PC-9 (cell line): Measurements from ENCODE around the gene DTX1.

Experiments
- EZH2 ChIP-seq: fragments of 200-600 bp; sonication (generic); IDR thresholded peaks from 2 replicates; pipeline ENCODE4 v1.8.0; 2017; ENCODE audit warnings: antibody characterized with exemption, low read depth
- TF ChIP-seq, protein P1 (sequence below): fragments of 200-600 bp; sonication (generic); conservative IDR thresholded peaks from 2 replicates; pipeline ENCODE4 v1.6.1; 2017; ENCODE audit warnings: mixed run types, antibody characterized with exemption, mild to moderate bottlenecking, moderate library complexity

DNA sequence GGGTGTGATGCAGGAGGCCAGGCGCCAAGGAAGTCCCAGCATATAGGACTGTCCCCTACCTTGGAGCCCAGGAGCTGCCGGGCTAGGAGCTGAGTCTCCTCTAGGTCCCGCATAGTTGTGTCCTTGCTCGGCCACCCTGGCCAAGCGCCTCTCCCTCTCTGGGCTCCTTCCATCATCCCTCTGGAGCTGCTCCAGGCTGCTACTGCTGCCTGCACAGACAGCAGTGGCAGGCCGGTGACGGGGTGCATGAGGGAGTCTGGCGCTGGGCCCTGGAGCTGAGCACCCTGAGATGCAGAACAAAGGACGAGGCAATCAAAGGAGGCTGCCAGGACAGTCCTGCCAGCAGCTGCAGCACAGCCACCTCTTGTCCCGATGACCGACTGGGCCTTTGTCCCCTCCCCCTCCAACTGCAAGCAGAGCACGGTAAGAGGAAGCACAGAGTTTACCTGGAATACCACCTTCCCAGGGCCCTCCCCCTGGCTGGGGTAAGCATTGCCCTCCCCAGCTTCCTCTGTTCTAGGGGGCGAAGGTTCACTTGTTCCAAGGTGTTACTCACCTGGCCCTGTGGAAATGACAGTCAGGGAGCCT, 10.4 kb downstream of the DTX1 start:
- TF ChIP-seq, protein P1, sequence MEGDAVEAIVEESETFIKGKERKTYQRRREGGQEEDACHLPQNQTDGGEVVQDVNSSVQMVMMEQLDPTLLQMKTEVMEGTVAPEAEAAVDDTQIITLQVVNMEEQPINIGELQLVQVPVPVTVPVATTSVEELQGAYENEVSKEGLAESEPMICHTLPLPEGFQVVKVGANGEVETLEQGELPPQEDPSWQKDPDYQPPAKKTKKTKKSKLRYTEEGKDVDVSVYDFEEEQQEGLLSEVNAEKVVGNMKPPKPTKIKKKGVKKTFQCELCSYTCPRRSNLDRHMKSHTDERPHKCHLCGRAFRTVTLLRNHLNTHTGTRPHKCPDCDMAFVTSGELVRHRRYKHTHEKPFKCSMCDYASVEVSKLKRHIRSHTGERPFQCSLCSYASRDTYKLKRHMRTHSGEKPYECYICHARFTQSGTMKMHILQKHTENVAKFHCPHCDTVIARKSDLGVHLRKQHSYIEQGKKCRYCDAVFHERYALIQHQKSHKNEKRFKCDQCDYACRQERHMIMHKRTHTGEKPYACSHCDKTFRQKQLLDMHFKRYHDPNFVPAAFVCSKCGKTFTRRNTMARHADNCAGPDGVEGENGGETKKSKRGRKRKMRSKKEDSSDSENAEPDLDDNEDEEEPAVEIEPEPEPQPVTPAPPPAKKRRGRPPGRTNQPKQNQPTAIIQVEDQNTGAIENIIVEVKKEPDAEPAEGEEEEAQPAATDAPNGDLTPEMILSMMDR = no peak
- no peak for TF ChIP-seq EZH2
